Jurkat, Clone E6-1 (cell line): ENCODE results near the gene OSTF1.

Source experiments
- DNase-seq: peaks from one replicate; pipeline ENCODE4 v3.0.0-alpha.2; 2011; ENCODE audit warnings: low read depth, low spot score
- H3K4me3 ChIP-seq: 2 replicates; pipeline ENCODE4 v1.5.1; 2011; ENCODE audit warnings: mild to moderate bottlenecking, low read length, control low read depth, moderate library complexity

Gene OSTF1

DNA sequence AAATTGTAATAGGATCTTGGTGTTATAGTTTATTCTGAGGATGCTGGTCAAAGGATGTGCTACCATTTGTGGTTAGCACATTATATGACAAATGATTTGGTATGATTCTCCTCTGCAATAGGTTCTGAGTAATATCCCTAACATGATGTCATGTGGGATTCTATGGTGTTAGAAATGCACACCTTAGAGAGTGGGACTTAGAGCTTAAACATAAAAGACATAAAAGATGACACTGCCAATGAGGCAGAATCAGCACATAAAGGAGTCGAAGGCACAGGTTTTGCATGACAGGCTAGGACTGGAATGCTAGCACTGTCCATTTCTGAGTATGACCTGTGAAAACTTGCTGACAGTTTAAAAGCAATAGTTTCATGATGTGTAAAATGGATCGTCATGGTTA, 100.4 kb downstream of the OSTF1 start:
- H3K4me3 ChIP-seq: no peak overlapping the region
- no peak for DNase-seq

- no peak for DNase-seq
Measured at GRCh38 chr9:75190762-75191161, 102.4 kb downstream of the OSTF1 start.

More at GRCh38 chr9:75190762-75191161, 102.4 kb downstream of the OSTF1 start:
- H3K4me3 ChIP-seq: no peak overlapping the region
